ENCODE measurements around the gene MAF. TPM values are rescaled to one million over a fixed set of nuclear protein-coding genes. Genes with fewer than 3 reads are reported as not detected.

MAF gene
- total RNA-seq, 1 donor from 2014 or later = 11.5 TPM

DNA sequence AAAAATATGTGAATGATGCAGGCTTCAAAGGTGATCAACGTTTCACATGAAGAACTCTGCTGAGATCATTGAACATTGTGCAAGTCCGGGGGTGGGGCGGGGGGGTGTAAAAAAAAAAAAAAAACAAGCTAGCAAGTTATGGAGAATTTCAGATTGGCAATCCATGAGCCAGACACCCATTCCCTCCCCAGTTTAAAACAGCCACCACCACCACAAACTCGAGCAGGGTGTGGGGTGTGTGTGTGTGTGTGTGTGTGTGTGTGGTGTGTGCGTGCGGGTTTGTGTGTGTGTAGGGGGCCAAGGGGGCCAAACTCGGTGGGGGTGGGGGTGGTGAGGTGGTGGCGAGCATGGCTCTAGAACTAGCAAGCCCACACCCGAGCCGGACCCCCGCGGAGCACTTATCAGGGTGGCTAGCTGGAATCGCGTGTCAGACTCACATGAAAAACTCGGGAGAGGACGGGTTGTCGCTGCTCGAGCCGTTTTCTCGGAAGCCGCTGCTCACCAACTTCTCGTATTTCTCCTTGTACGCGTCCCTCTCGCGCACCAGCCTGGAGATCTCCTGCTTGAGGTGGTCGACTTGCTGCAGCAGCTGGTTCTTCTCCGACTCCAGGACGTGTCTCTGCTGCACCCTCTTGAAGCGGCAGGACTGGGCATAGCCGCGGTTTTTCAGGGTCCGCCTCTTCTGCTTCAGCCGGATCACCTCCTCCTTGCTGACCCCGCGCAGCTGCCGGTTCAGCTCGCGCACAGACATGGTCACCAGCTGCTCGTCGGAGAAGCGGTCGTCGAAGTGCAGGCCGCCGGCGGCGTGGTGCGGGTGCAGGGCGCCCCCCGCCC is 2.0 kb downstream of the MAF start:
- no peaks in the 10 kb centered on the region for H3K9me3 ChIP-seq (replicated peaks)
- TF ChIP-seq, protein P1, sequence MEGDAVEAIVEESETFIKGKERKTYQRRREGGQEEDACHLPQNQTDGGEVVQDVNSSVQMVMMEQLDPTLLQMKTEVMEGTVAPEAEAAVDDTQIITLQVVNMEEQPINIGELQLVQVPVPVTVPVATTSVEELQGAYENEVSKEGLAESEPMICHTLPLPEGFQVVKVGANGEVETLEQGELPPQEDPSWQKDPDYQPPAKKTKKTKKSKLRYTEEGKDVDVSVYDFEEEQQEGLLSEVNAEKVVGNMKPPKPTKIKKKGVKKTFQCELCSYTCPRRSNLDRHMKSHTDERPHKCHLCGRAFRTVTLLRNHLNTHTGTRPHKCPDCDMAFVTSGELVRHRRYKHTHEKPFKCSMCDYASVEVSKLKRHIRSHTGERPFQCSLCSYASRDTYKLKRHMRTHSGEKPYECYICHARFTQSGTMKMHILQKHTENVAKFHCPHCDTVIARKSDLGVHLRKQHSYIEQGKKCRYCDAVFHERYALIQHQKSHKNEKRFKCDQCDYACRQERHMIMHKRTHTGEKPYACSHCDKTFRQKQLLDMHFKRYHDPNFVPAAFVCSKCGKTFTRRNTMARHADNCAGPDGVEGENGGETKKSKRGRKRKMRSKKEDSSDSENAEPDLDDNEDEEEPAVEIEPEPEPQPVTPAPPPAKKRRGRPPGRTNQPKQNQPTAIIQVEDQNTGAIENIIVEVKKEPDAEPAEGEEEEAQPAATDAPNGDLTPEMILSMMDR (IDR thresholded peaks at IDR 0.05; ENCODE audit: borderline replicate concordance) = peak; percentile 51
- H3K27ac ChIP-seq (replicated peaks) = peak overlapping the region; percentile 95
- H3K4me1 ChIP-seq = peaks cover 57% of the 10 kb centered on the region
- intact Hi-C loops (cut with micrococcal nuclease) = loop anchor here (5.0 kb wide), 1 partner anchor 161 kb away; no protein-coding TSS in a partner anchor
- H3K4me3 ChIP-seq = peak overlapping the region; percentile 79
- peak; percentile 62 for DNase-seq
- no peaks in the 10 kb centered on the region for H3K36me3 ChIP-seq
- H3K27me3 ChIP-seq (ENCODE audit: low read depth) = no peaks in the 10 kb centered on the region

DNA sequence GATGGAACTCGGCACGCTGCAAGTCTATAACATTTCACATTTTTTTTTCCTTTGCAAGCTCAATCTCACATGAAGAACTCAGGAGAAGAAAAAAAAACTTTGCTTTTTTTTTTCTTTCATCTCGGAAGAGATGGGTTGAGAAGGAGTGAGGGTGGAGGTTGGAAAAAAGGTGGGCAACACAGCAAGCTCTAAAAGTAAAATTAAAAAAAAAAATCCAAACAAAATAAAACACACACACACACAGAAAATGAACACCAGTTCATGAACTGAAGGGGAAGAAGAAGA is 2.5 kb downstream of the MAF start:
- peak overlapping the region; percentile 79 for H3K4me3 ChIP-seq
- no peaks in the 10 kb centered on the region for H3K9me3 ChIP-seq (replicated peaks)
- no peak for DNase-seq
- H3K27me3 ChIP-seq (ENCODE audit: low read depth) = no peaks in the 10 kb centered on the region
- intact Hi-C loops (cut with micrococcal nuclease) = loop anchor here (5.0 kb wide), 1 partner anchor 161 kb away; no protein-coding TSS in a partner anchor
- H3K36me3 ChIP-seq = no peaks in the 10 kb centered on the region
- TF ChIP-seq, protein P1 (IDR thresholded peaks at IDR 0.05; ENCODE audit: borderline replicate concordance) = no peak
- peaks cover 57% of the 10 kb centered on the region for H3K4me1 ChIP-seq
- H3K27ac ChIP-seq (replicated peaks) = peak overlapping the region; percentile 95

DNA sequence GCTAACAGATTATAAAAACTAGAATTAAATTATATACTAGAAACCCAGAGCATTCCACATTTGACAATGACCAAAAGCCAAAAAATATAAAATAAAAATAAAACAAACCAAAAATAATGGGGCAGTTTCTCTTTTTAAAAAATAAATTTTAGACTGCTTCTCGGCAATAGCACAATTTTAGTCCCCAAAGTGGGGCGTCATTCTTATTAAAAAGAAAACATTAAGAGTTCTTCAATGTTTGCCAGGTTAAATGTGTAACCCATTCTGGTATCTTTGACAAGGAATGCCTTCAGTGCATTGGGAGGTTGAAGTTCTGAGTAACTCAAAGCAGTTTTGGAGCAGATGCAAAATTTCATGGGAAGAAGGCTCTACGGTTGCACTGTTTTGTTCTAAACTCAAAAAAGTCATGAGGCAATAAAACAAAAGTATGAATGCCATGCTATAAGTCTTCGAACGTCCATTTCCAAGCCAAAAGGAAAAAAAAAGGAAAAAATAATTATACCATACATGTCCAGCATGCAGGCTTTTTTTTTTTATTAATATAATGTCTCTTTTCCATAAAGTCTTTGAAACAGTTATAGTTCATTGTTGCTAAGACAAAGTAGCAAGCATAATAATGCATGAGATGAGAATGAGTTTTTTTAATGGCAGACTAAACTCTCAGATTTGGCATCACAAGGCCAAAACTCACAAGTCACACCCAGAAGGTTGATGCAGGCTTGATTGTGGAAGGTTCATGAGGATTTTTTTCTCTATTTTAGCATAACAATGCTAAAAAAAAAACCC is 3.1 kb downstream of the MAF start:
- H3K36me3 ChIP-seq = no peaks in the 10 kb centered on the region
- H3K27me3 ChIP-seq (ENCODE audit: low read depth) = no peaks in the 10 kb centered on the region
- intact Hi-C loops (cut with micrococcal nuclease) = loop anchor here (5.0 kb wide), 1 partner anchor 160 kb away; no protein-coding TSS in a partner anchor
- H3K4me1 ChIP-seq = peaks cover 55% of the 10 kb centered on the region
- TF ChIP-seq, protein P1 (IDR thresholded peaks at IDR 0.05; ENCODE audit: borderline replicate concordance) = no peak
- peak overlapping the region; percentile 95 for H3K27ac ChIP-seq (replicated peaks)
- H3K4me3 ChIP-seq = peak overlapping the region; percentile 79
- H3K9me3 ChIP-seq (replicated peaks) = no peaks in the 10 kb centered on the region
- no peak for DNase-seq

DNA sequence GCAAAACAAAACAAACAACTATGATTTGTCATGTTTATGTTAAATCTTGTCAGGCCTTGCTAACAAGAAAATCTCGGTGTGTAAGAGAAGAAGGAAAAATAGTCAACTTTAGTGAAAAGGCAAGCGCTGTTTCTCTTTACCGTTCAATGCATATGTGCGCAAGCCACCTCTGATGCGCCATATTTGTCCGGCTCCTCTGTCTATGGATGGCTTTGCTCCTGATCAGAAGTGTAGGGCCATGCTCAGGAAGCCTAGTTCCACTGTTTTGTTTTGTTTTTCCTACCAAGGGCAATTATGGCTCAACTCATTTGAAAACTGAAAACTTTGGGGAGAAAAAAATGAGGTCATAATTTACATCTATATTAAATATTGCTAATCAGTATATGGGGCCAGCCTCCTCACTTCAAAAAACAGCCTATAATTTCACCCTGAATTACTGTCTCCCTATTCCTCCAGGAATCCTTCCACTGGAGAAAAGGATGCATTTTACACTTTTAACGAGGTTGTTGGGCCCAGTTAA is 4.5 kb downstream of the MAF start:
- no peaks in the 10 kb centered on the region for H3K27me3 ChIP-seq (ENCODE audit: low read depth)
- no peak for DNase-seq
- H3K4me3 ChIP-seq = peak overlapping the region; percentile 79
- no peaks in the 10 kb centered on the region for H3K9me3 ChIP-seq (replicated peaks)
- TF ChIP-seq, protein P1 (IDR thresholded peaks at IDR 0.05; ENCODE audit: borderline replicate concordance) = no peak
- H3K4me1 ChIP-seq = peaks cover 42% of the 10 kb centered on the region
- intact Hi-C loops (cut with micrococcal nuclease) = loop anchor here (5.0 kb wide), 1 partner anchor 159 kb away; no protein-coding TSS in a partner anchor
- H3K27ac ChIP-seq (replicated peaks) = peak overlapping the region; percentile 95
- H3K36me3 ChIP-seq = no peaks in the 10 kb centered on the region

DNA sequence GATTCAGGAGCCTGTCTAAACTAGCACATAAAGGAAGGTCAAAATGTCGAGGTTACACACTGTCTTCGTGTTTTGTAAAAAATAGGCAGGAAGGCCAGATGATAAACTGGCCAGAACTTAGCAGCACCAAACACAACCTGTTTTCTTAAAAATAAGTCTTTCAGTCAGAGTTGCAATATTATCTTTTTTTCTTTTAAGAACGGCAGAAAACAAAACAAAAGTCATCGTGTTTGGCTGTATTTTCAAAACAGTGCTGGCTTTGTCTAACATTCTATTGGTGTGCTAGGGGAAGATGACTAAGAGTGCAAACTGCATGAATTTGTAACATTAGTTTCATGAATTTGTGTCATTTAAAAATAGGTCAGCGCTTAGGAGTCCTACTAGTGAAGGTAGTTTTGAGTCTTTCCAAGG is 5.3 kb downstream of the MAF start:
- no peak for DNase-seq
- Histone ChIP-seq H3K36me3 (no peaks in the 10 kb centered on the region), H3K27ac (replicated peaks) (peak overlapping the region; percentile 95), H3K27me3 (ENCODE audit: low read depth) (no peaks in the 10 kb centered on the region), H3K9me3 (replicated peaks) (no peaks in the 10 kb centered on the region), H3K4me1 (peaks cover 38% of the 10 kb centered on the region), H3K4me3 (peak overlapping the region; percentile 79)
- intact Hi-C loops (cut with micrococcal nuclease) = loop anchor here (5.0 kb wide), 1 partner anchor 158 kb away; no protein-coding TSS in a partner anchor
- TF ChIP-seq, protein P1 (IDR thresholded peaks at IDR 0.05; ENCODE audit: borderline replicate concordance) = no peak

Measured in left ventricle myocardium inferior (tissue), 1 donor.